NCI-H146 treated with DMSO at 0.1 percent for 48 hours (cell line): ENCODE results near the gene LSS.
"Not testable (repeated sequence)": the region's sequence is repeated elsewhere in the genome, so short reads cannot be mapped to it uniquely, and the experiment has no call there.

Experiments used
- DNase-seq: peaks from one replicate; lab custom pipeline; 2025; ENCODE audit not compliant: unreplicated experiment; lab: John Stamatoyannopoulos, UW

Gene LSS

GRCh38 chr21:46141767-46142581 is 86.6 kb downstream of the LSS start:
- no peak for DNase-seq

GRCh38 chr21:46140352-46141003 is 88.1 kb downstream of the LSS start:
- not testable (repeated sequence) for DNase-seq

- DNase-seq = no peak
These were observed 88.9 kb downstream of the LSS start for GRCh38 chr21:46139686-46140085.

GRCh38 chr21:46138383-46138970 is 90.1 kb downstream of the LSS start:
- no peak for DNase-seq
